Heart left ventricle (tissue), 16 donors: ENCODE measurements around the gene BRIP1. TPM values are rescaled to one million over a fixed set of nuclear protein-coding genes. Genes with fewer than 3 reads are reported as not detected.
"Not testable (repeated sequence)": the region's sequence is repeated elsewhere in the genome, so short reads cannot be mapped to it uniquely, and the experiment has no call there.

ENCODE experiments used
- ATAC-seq, 4 donors: fragments of 200-7000 bp; cut with Tn5 transposase; one replicate each; pipeline ENCODE4 v1.9.1; 2020 to 2022; ENCODE audit warnings: moderate library complexity in 4 of 4, mild to moderate bottlenecking in 3 of 4, moderate number of reproducible peaks in 1 of 4
- DNase-seq, 5 donors: peaks; one replicate each; pipeline ENCODE4 v3.0.0-alpha.2; 2020
- H3K27ac ChIP-seq, 12 donors: fragments of 200-600 bp; sonication (generic) in 4 of 12; one replicate each; pipeline versions ENCODE4 v1.5.0 to v1.8.0; 2016 to 2022; ENCODE audit warnings: mild to moderate bottlenecking in 2 of 12
- H3K27me3 ChIP-seq, 9 donors: fragments of 200-600 bp; sonication (generic) in 2 of 9; one replicate each; pipeline versions ENCODE4 v1.5.1 to v1.8.0; 2016 to 2022; ENCODE audit warnings: mild to moderate bottlenecking in 3 of 9
- H3K36me3 ChIP-seq, 9 donors: fragments of 200-600 bp; sonication (generic) in 2 of 9; one replicate each; pipeline versions ENCODE4 v1.5.0 to v1.8.0; 2018 to 2022; ENCODE audit warnings: mild to moderate bottlenecking in 2 of 9
- H3K4me1 ChIP-seq, 12 donors: fragments of 200-600 bp; sonication (generic) in 4 of 12; one replicate each; pipeline versions ENCODE4 v1.5.0 to v1.8.0; 2016 to 2022; ENCODE audit warnings: mild to moderate bottlenecking in 3 of 12
- H3K4me3 ChIP-seq, 12 donors: fragments of 200-600 bp; sonication (generic) in 4 of 12; one replicate each; pipeline versions ENCODE4 v1.5.0 to v1.8.0; 2017 to 2022; ENCODE audit warnings: mild to moderate bottlenecking in 9 of 12, moderate library complexity in 4 of 12
- H3K9me3 ChIP-seq, 12 donors: fragments of 200-600 bp; sonication (generic) in 4 of 12; one replicate each; pipeline versions ENCODE4 v1.5.0 to v1.8.0; 2016 to 2022; ENCODE audit warnings: mild to moderate bottlenecking in 1 of 12
- CTCF ChIP-seq, 12 donors: fragments of 200-600 bp; sonication (generic) in 4 of 12; IDR thresholded peaks; one replicate each; pipeline versions ENCODE4 v1.5.0 to v1.8.0; 2018 to 2022; ENCODE audit warnings: antibody characterized with exemption in 12 of 12, mild to moderate bottlenecking in 5 of 12
- POLR2A ChIP-seq, 2 donors: fragments of 450-650 bp; IDR thresholded peaks; one replicate each; pipeline ENCODE4 v1.6.1; 2017; ENCODE audit warnings: antibody characterized with exemption in 2 of 2, mild to moderate bottlenecking in 2 of 2, moderate library complexity in 2 of 2
- WGBS, 4 donors: extraction: QIAGEN DNeasy Blood & Tissue Kit in 2 of 4; methylation state at CpG; one replicate each; pipeline versions ENCODE4 v1.1.5 to v1.1.7; 2013 to 2018; 5-methylcytosine and 5-hydroxymethylcytosine counted together
- intact Hi-C, 10 donors: fragments of 100-400 bp; cut with DNase I; formaldehyde crosslinking; loops; one replicate each; pipeline versions ENCODE4 v1.11.1 to v1.14.2; 2022
- polyA plus RNA-seq, 2 donors: library from polyadenylated mRNA; stranded (reverse); fragments of 200-250 nt; gene quantifications; one replicate each; pipeline ENCODE4 v1.2.3, GENCODE V29; 2013
- total RNA-seq, 9 donors: library from RNA; depleted of rRNA in 2 of 9; stranded (reverse); fragments of >200 nt in 2 of 9; fragmentation: NEBNext Ultra II Directional in 3 of 9; extraction: Animal tissue kit (Norgen Biotek cat#: 25700) in 3 of 9; gene quantifications; one replicate each; pipeline versions ENCODE4 v1.1.0 to v1.2.4, GENCODE V29; 2016 to 2023
- donor health status: ischemic (EF 13 %, LVEDD 7.1; RV severe dilation, severe dysfunction).
- donor health status: healthy with polysubstance abuse.
- donor health status: DM: no; HTN: yes; CAD: no.
- donor health status: DM: no; HTN: no; CAD: no.
- donor health status: ischemic (EF 25% LVEDD 6.9; RV normal size, moderate dysfunction).
- donor health status: ischemic (EF 25% LVEDD 5.7; RV mildly dilated, moderate dysfunction).
- donor health status: healthy.
- donor health status: DM: yes; HTN: yes; CAD: no.
- donor health status: ischemic (EF 35%, LVEDD 5.7; RV mildly dilated, moderate dysfunction).
- donor health status: nonischemic (EF 11% LVEDD 7.7; RV severe dilation, severe dysfunction).
- donor health status: DM: yes; HTN: yes; CAD: no.
- donor health status: PGD.
- donor health status: ischemic (EF 29% LVEDD 5.4; RV normal size, mild dysfunction).
- donor health status: nonischemic (EF 23%, LVEDD 6.1; RV moderate dilation, normal function).

BRIP1 gene
- total and polyA plus RNA-seq, 11 donors, result 0.04 to 2.2 (median 0.12) TPM; not detected in 3

- Histone ChIP-seq H3K27ac (no peak overlapping the region), H3K36me3 (no peaks in the 10 kb centered on the region), H3K4me1 (no peaks in the 10 kb centered on the region), H3K27me3 (no peaks in the 10 kb centered on the region), H3K4me3 (no peak overlapping the region), H3K9me3 (no peaks in the 10 kb centered on the region)
- ATAC-seq (no peak), DNase-seq (no peak)
- TF ChIP-seq CTCF (IDR thresholded peaks at IDR 0.05) (no peak), POLR2A (IDR thresholded peaks at IDR 0.05) (no peak)
- WGBS, 4 donors, result 56 to 63% (median 60%) methylated on average over 1 of the region's 1 CpG
- intact Hi-C loops, result no loop called here
Measured at GRCh38 chr17:61672140-61672539, 191.2 kb downstream of the BRIP1 start.

DNA sequence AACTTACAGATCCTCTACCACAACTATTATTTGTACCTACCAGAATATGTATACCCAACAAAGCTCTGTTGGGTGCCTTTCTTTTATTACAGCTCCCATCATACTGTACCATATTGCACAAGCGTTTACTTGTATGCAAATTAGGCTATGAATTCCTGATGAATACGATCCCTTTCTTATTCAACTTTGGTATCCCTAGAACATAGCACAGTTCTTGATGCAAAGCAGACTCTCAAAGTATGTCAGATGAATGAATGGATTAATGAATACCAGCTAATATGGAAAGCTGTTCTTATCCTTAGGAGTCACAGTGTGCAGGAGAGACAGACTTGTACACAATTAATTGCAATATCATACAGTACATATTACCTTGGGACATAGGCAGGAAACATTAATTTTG, 192.6 kb downstream of the BRIP1 start:
- 86 to 92% (median 86%) methylated on average over 2 of the region's 2 CpGs for WGBS, 4 donors

GRCh38 chr17:61669522-61669921, 193.8 kb downstream of the BRIP1 start:
- Histone ChIP-seq H3K27ac (no peak overlapping the region), H3K4me3 (no peak overlapping the region), H3K4me1 (no peaks in the 10 kb centered on the region), H3K36me3 (no peaks in the 10 kb centered on the region), H3K27me3 (no peaks in the 10 kb centered on the region), H3K9me3 (no peaks in the 10 kb centered on the region)
- ATAC-seq (no peak), DNase-seq (no peak)
- no peak for TF ChIP-seq CTCF (IDR thresholded peaks at IDR 0.05)
- no peak for TF ChIP-seq POLR2A (IDR thresholded peaks at IDR 0.05)
- intact Hi-C loops, result no loop called here

More for the DNA sequence above, 192.6 kb downstream of the BRIP1 start:
- no peaks in the 10 kb centered on the region for H3K9me3 ChIP-seq
- intact Hi-C loops, result no loop called here
- TF ChIP-seq POLR2A (IDR thresholded peaks at IDR 0.05) (no peak), CTCF (IDR thresholded peaks at IDR 0.05) (no peak)
- ATAC-seq, result no peak
- H3K36me3 ChIP-seq, result no peaks in the 10 kb centered on the region
- H3K27me3 ChIP-seq, result no peaks in the 10 kb centered on the region
- no peak overlapping the region for H3K4me3 ChIP-seq
- no peak overlapping the region for H3K27ac ChIP-seq
- no peaks in the 10 kb centered on the region for H3K4me1 ChIP-seq
- DNase-seq, result no peak

DNA sequence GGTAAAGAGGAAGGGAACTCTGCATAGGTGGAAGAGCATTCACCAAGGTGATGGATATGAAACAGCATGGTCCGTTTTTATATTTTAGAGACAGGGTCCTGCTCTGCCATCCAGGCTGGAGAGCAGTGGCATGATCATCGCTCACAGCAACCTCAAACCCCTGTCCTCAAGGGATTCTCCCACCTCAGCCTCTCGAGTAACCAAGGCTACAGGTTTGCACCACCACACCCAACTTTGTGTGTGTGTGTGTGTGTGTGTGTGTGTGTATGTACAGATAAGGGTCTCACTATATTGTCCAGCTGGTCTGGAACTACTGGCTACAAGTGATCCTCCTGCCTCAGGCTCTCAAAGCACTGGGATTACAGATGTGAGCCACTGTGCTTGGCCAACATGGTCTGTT, 194.8 kb downstream of the BRIP1 start:
- no peaks in the 10 kb centered on the region for H3K36me3 ChIP-seq
- no peaks in the 10 kb centered on the region for H3K4me1 ChIP-seq
- H3K27me3 ChIP-seq, result no peaks in the 10 kb centered on the region
- H3K9me3 ChIP-seq, result peaks cover 0 to 5% (median 0%) of the 10 kb centered on the region in 12 donors
- no peak overlapping the region for H3K27ac ChIP-seq
- ATAC-seq, result no peak
- H3K4me3 ChIP-seq, result no peak overlapping the region
- 83 to 87% (median 85%) methylated on average over 3 of the region's 3 CpGs for WGBS, 4 donors
- no peak for TF ChIP-seq CTCF (IDR thresholded peaks at IDR 0.05)
- TF ChIP-seq POLR2A (IDR thresholded peaks at IDR 0.05), result no peak
- no peak for DNase-seq
- intact Hi-C loops, result no loop called here

- ATAC-seq, DNase-seq, H3K27ac ChIP-seq, H3K36me3 ChIP-seq, H3K27me3 ChIP-seq, H3K4me1 ChIP-seq, H3K4me3 ChIP-seq, intact Hi-C loops, H3K9me3 ChIP-seq: not testable (repeated sequence)
- 90 to 98% (median 93%) methylated on average over 4 to 5 of the region's 5 CpGs for WGBS, 4 donors
Measured at GRCh38 chr17:61666406-61667088, 196.8 kb downstream of the BRIP1 start.
